Endothelial cell (in vitro differentiated cells): ENCODE results near the gene DCDC2C. TPM values are rescaled to one million over a fixed set of nuclear protein-coding genes. Genes with fewer than 3 reads are reported as not detected.

Experiments
- DNase-seq: peaks from one replicate; pipeline ENCODE4 v3.0.0; 2021; ENCODE audit warnings: low spot score
- H3K27ac Mint-ChIP-seq: one replicate; pipeline ENCODE4 v1.8.0; 2021; ENCODE audit warnings: mixed read lengths, inconsistent platforms; ENCODE audit not compliant: unreplicated experiment
- H3K27me3 Mint-ChIP-seq: one replicate; pipeline ENCODE4 v1.8.0; 2021; ENCODE audit warnings: mild to moderate bottlenecking, moderate library complexity, mixed read lengths, inconsistent platforms; ENCODE audit not compliant: unreplicated experiment
- H3K36me3 Mint-ChIP-seq: one replicate; pipeline ENCODE4 v1.8.0; 2021; ENCODE audit warnings: mild to moderate bottlenecking, low read depth, mixed read lengths, inconsistent platforms; ENCODE audit not compliant: unreplicated experiment
- H3K4me1 Mint-ChIP-seq: one replicate; pipeline ENCODE4 v1.8.0; 2021; ENCODE audit warnings: mild to moderate bottlenecking, mixed read lengths, inconsistent platforms; ENCODE audit not compliant: unreplicated experiment
- H3K4me3 Mint-ChIP-seq: one replicate; pipeline ENCODE4 v1.8.0; 2021; ENCODE audit warnings: mild to moderate bottlenecking, mixed read lengths, inconsistent platforms; ENCODE audit not compliant: unreplicated experiment
- H3K9me3 Mint-ChIP-seq: one replicate; pipeline ENCODE4 v1.8.0; 2021; ENCODE audit warnings: mixed read lengths, inconsistent platforms; ENCODE audit not compliant: unreplicated experiment
- CTCF ChIP-seq: fragments of 200-600 bp; sonication (generic); IDR thresholded peaks from one replicate; pipeline ENCODE4 v1.5.0; 2021; ENCODE audit warnings: antibody characterized with exemption; ENCODE audit not compliant: unreplicated experiment
- total RNA-seq: library from RNA; stranded (reverse); fragmentation: NEBNext Ultra II Directional; extraction: Animal tissue kit (Norgen Biotek cat#: 25700); gene quantifications from one replicate; pipeline ENCODE4 v1.2.1, GENCODE V29; 2021; ENCODE audit not compliant: unreplicated experiment

Gene DCDC2C
- total RNA-seq, 1 donor from 2014 or later = not detected

- TF ChIP-seq CTCF = no peak
- DNase-seq = no peak
These were observed 41.1 kb upstream of the DCDC2C start for GRCh38 chr2:3662239-3662638.

GRCh38 chr2:3664118-3664517 lies 39.3 kb upstream of the DCDC2C start:
- no peaks in the 10 kb centered on the region for H3K4me1 Mint-ChIP-seq
- no peak overlapping the region for H3K4me3 Mint-ChIP-seq
- H3K27me3 Mint-ChIP-seq = peaks cover 1% of the 10 kb centered on the region
- DNase-seq = no peak
- H3K27ac Mint-ChIP-seq = no peak overlapping the region
- H3K9me3 Mint-ChIP-seq = no peaks in the 10 kb centered on the region
- no peak for TF ChIP-seq CTCF
- H3K36me3 Mint-ChIP-seq = no peaks in the 10 kb centered on the region

More at GRCh38 chr2:3662239-3662638, 41.1 kb upstream of the DCDC2C start:
- H3K36me3 Mint-ChIP-seq = no peaks in the 10 kb centered on the region
- H3K9me3 Mint-ChIP-seq = no peaks in the 10 kb centered on the region
- no peaks in the 10 kb centered on the region for H3K4me1 Mint-ChIP-seq
- H3K27me3 Mint-ChIP-seq = no peaks in the 10 kb centered on the region
- no peak overlapping the region for H3K4me3 Mint-ChIP-seq
- no peak overlapping the region for H3K27ac Mint-ChIP-seq

GRCh38 chr2:3664925-3665324 lies 38.5 kb upstream of the DCDC2C start:
- no peak for DNase-seq
- H3K9me3 Mint-ChIP-seq = no peaks in the 10 kb centered on the region
- no peak for TF ChIP-seq CTCF
- peaks cover 1% of the 10 kb centered on the region for H3K27me3 Mint-ChIP-seq
- no peak overlapping the region for H3K4me3 Mint-ChIP-seq
- no peaks in the 10 kb centered on the region for H3K36me3 Mint-ChIP-seq
- no peaks in the 10 kb centered on the region for H3K4me1 Mint-ChIP-seq
- H3K27ac Mint-ChIP-seq = no peak overlapping the region

GRCh38 chr2:3665886-3666612 lies 37.3 kb upstream of the DCDC2C start:
- H3K4me1 Mint-ChIP-seq = no peaks in the 10 kb centered on the region
- H3K4me3 Mint-ChIP-seq = no peak overlapping the region
- no peaks in the 10 kb centered on the region for H3K9me3 Mint-ChIP-seq
- no peaks in the 10 kb centered on the region for H3K36me3 Mint-ChIP-seq
- DNase-seq = no peak
- peaks cover 1% of the 10 kb centered on the region for H3K27me3 Mint-ChIP-seq
- no peak for TF ChIP-seq CTCF
- H3K27ac Mint-ChIP-seq = no peak overlapping the region

GRCh38 chr2:3666613-3666975 lies 36.8 kb upstream of the DCDC2C start:
- no peak overlapping the region for H3K27ac Mint-ChIP-seq
- no peaks in the 10 kb centered on the region for H3K36me3 Mint-ChIP-seq
- no peak for DNase-seq
- H3K4me3 Mint-ChIP-seq = no peak overlapping the region
- no peaks in the 10 kb centered on the region for H3K4me1 Mint-ChIP-seq
- no peaks in the 10 kb centered on the region for H3K9me3 Mint-ChIP-seq
- no peak for TF ChIP-seq CTCF
- H3K27me3 Mint-ChIP-seq = peaks cover 1% of the 10 kb centered on the region
